IMR-90 (cell line): ENCODE measurements around the gene LIMCH1. TPM values are rescaled to one million over a fixed set of nuclear protein-coding genes. Genes with fewer than 3 reads are reported as not detected.

Experiments used
- ATAC-seq: fragments of 200-7000 bp; cut with Tn5 transposase; 2 replicates; pipeline ENCODE4 v1.9.1; 2020; ENCODE audit warnings: low read depth, mild to moderate bottlenecking, moderate library complexity
- BruUV-seq: library from RNA; stranded (reverse); fragments of 400-500 nt; replicated peaks from 2 replicates; lab custom pipeline; 2021; lab: Mats Ljungman, UMichigan
- CTCF ChIA-PET: fragments of 300-600 bp; formaldehyde crosslinking; extraction: SDS; loops from one replicate; lab custom pipeline; 2021; ENCODE audit warnings: antibody characterized with exemption; lab: Yijun Ruan, JAX
- POLR2A ChIA-PET: fragments of 300-600 bp; sonication (Branson Sonifier 250); formaldehyde crosslinking; loops from one replicate; lab custom pipeline; 2022; ENCODE audit warnings: antibody characterized with exemption; ENCODE audit not compliant: unreplicated experiment; lab: Charles Lee
- DNase-seq: peaks from one replicate; pipeline ENCODE4 v3.0.0; 2013
- H2AFZ ChIP-seq: replicated peaks from 2 replicates; pipeline ENCODE3; 2013; ENCODE audit warnings: low read length, mild to moderate bottlenecking; ENCODE audit not compliant: poor library complexity
- H2AK5ac ChIP-seq: 2 replicates; pipeline ENCODE4 v1.6.1; 2013; ENCODE audit warnings: low read depth, low read length, inconsistent platforms
- H2AK9ac ChIP-seq: replicated peaks from 2 replicates; pipeline ENCODE3; 2013; ENCODE audit warnings: mild to moderate bottlenecking, low read depth, low read length, moderate library complexity; ENCODE audit not compliant: poor library complexity
- H2BK120ac ChIP-seq: 2 replicates; pipeline ENCODE4 v1.6.1; 2013; ENCODE audit warnings: low read depth, low read length, inconsistent platforms
- H2BK15ac ChIP-seq: 3 replicates; pipeline ENCODE4 v1.6.1; 2013; ENCODE audit warnings: low read depth, low read length, inconsistent platforms
- H2BK20ac ChIP-seq: 2 replicates; pipeline ENCODE4 v1.6.1; 2013; ENCODE audit warnings: low read depth, mild to moderate bottlenecking, inconsistent platforms, low read length, moderate library complexity
- H2BK5ac ChIP-seq: 2 replicates; pipeline ENCODE4 v1.6.1; 2013; ENCODE audit warnings: mild to moderate bottlenecking, low read depth, low read length, inconsistent platforms; ENCODE audit not compliant: poor library complexity, severe bottlenecking
- H3K14ac ChIP-seq: replicated peaks from 2 replicates; pipeline ENCODE4 v1.6.1; 2013; ENCODE audit warnings: low read depth, low read length, inconsistent platforms
- H3K18ac ChIP-seq: 2 replicates; pipeline ENCODE4 v1.6.1; 2013; ENCODE audit warnings: low read depth, low read length, control low read depth
- H3K23ac ChIP-seq: 2 replicates; pipeline ENCODE4 v1.6.1; 2013; ENCODE audit warnings: low read depth, low read length, inconsistent platforms
- H3K27ac ChIP-seq: 2 replicates; pipeline ENCODE4 v1.5.1; 2013; ENCODE audit warnings: mild to moderate bottlenecking, control low read depth, low read length; ENCODE audit not compliant: insufficient read depth
- H3K27me3 ChIP-seq: 2 replicates; pipeline ENCODE4 v1.6.1; 2013; ENCODE audit warnings: low read length; ENCODE audit not compliant: control insufficient read depth, insufficient read depth
- H3K36me3 ChIP-seq: 2 replicates; pipeline ENCODE4 v1.6.1; 2013; ENCODE audit warnings: low read length, mixed read lengths; ENCODE audit not compliant: control insufficient read depth, insufficient read depth
- H3K4ac ChIP-seq: 2 replicates; pipeline ENCODE4 v1.6.1; 2013; ENCODE audit warnings: low read depth, low read length, inconsistent platforms
- H3K4me1 ChIP-seq: 2 replicates; pipeline ENCODE4 v1.6.1; 2013; ENCODE audit warnings: low read length, mixed read lengths; ENCODE audit not compliant: control insufficient read depth, insufficient read depth
- H3K4me2 ChIP-seq: 2 replicates; pipeline ENCODE4 v1.6.1; 2013; ENCODE audit warnings: low read depth, mild to moderate bottlenecking, control low read depth, low read length, moderate library complexity
- H3K4me3 ChIP-seq: 2 replicates; pipeline ENCODE4 v1.5.1; 2013; ENCODE audit warnings: low read depth, mild to moderate bottlenecking, control low read depth, low read length, moderate library complexity; ENCODE audit not compliant: insufficient read depth
- H3K56ac ChIP-seq: 2 replicates; pipeline ENCODE4 v1.6.1; 2013; ENCODE audit warnings: low read length, inconsistent platforms; ENCODE audit not compliant: insufficient read depth; ENCODE audit errors: extremely low read depth
- H3K79me1 ChIP-seq, 2 experiments: 2 replicates each; pipeline ENCODE4 v1.6.1; 2013; ENCODE audit warnings: low read length in 2 of 2, inconsistent platforms in 1 of 2, low read depth in 1 of 2
- H3K9ac ChIP-seq: 2 replicates; pipeline ENCODE4 v1.6.1; 2013; ENCODE audit warnings: low read depth, low read length, control low read depth
- H3K9me1 ChIP-seq: 2 replicates; pipeline ENCODE4 v1.6.1; 2013; ENCODE audit warnings: low read length, inconsistent platforms; ENCODE audit not compliant: insufficient read depth
- H3K9me3 ChIP-seq: 2 replicates; pipeline ENCODE4 v1.6.1; 2013; ENCODE audit warnings: low read length; ENCODE audit not compliant: control insufficient read depth, insufficient read depth
- H4K20me1 ChIP-seq: 2 replicates; pipeline ENCODE4 v1.6.1; 2013; ENCODE audit warnings: low read length, inconsistent platforms; ENCODE audit not compliant: insufficient read depth
- H4K5ac ChIP-seq: 2 replicates; pipeline ENCODE4 v1.6.1; 2013; ENCODE audit warnings: mild to moderate bottlenecking, low read depth, low read length, control low read depth
- H4K8ac ChIP-seq, 2 experiments: 2 replicates each; pipeline ENCODE4 v1.6.1; 2013; ENCODE audit warnings: low read depth in 2 of 2, low read length in 2 of 2, control low read depth in 1 of 2, inconsistent platforms in 1 of 2
- H4K91ac ChIP-seq: 2 replicates; pipeline ENCODE4 v1.6.1; 2013; ENCODE audit warnings: low read depth, low read length, inconsistent platforms; ENCODE audit not compliant: insufficient read depth
- BHLHE40 ChIP-seq: fragments of 150-350 bp; IDR thresholded peaks from 2 replicates; pipeline ENCODE4 v1.6.1; 2016; ENCODE audit warnings: mild to moderate bottlenecking, low read depth, low read length
- CEBPB ChIP-seq: IDR thresholded peaks from 2 replicates; pipeline ENCODE4 v1.6.1; 2012; ENCODE audit warnings: low read depth, low read length, improper control_type of control experiment
- CHD1 ChIP-seq: IDR thresholded peaks from 2 replicates; pipeline ENCODE4 v1.6.1; 2012; ENCODE audit warnings: low read depth, low read length, improper control_type of control experiment
- CTCF ChIP-seq: conservative IDR thresholded peaks from 2 replicates; pipeline ENCODE4 v1.5.1; 2012; ENCODE audit warnings: mild to moderate bottlenecking, low read depth, low read length, improper control_type of control experiment
- ELK1 ChIP-seq: fragments of 150-350 bp; IDR thresholded peaks from 2 replicates; pipeline ENCODE4 v1.6.1; 2016; ENCODE audit warnings: low read depth, mild to moderate bottlenecking, low read length, moderate library complexity, borderline replicate concordance
- FOS ChIP-seq: fragments of 150-350 bp; IDR thresholded peaks from 2 replicates; pipeline ENCODE4 v1.6.1; 2016; ENCODE audit warnings: low read depth, low read length
- MAFK ChIP-seq: IDR thresholded peaks from 2 replicates; pipeline ENCODE4 v1.6.1; 2012; ENCODE audit warnings: low read depth, low read length, improper control_type of control experiment
- MAZ ChIP-seq: IDR thresholded peaks from 2 replicates; pipeline ENCODE4 v1.6.1; 2012; ENCODE audit warnings: low read depth, mild to moderate bottlenecking, low read length, improper control_type of control experiment, moderate library complexity, borderline replicate concordance
- NFE2L2 ChIP-seq: fragments of 150-350 bp; IDR thresholded peaks from 2 replicates; pipeline ENCODE4 v1.6.1; 2016; ENCODE audit warnings: low read depth, mild to moderate bottlenecking, low read length
- POLR2A ChIP-seq: IDR thresholded peaks from 2 replicates; pipeline ENCODE4 v1.6.1; 2012; ENCODE audit warnings: mild to moderate bottlenecking, low read depth, low read length
- RAD21 ChIP-seq: IDR thresholded peaks from 2 replicates; pipeline ENCODE4 v1.6.1; 2012; ENCODE audit warnings: low read length, improper control_type of control experiment
- RCOR1 ChIP-seq: IDR thresholded peaks from 2 replicates; pipeline ENCODE4 v1.6.1; 2012; ENCODE audit warnings: mild to moderate bottlenecking, low read length, improper control_type of control experiment; ENCODE audit not compliant: insufficient replicate concordance
- SMC3 ChIP-seq: fragments of 150-350 bp; IDR thresholded peaks from 2 replicates; pipeline ENCODE4 v1.6.1; 2016; ENCODE audit warnings: low read depth, mild to moderate bottlenecking, antibody characterized with exemption, low read length, moderate library complexity
- WGBS, 2 experiments: methylation state at CpG; one replicate each; pipeline versions ENCODE4 v1.1.5 to v1.1.7; 2013; ENCODE audit warnings: missing lambda C conversion rate in 2 of 2; ENCODE audit not compliant: insufficient read length in 1 of 2; ENCODE audit errors: extremely low coverage in 2 of 2; 5-methylcytosine and 5-hydroxymethylcytosine counted together
- dilution Hi-C: fragments of 300-500 bp; cut with HindIII; formaldehyde crosslinking; loops from one replicate; pipeline ENCODE4 v1.14.3; 2018; ENCODE audit warnings: low sequenced_read_pairs; ENCODE audit not compliant: unreplicated experiment
- in situ Hi-C: fragments of 300-500 bp; cut with MboI; formaldehyde crosslinking; loops from 3 replicates; pipeline ENCODE4 v1.14.3; 2019; ENCODE audit warnings: low sequenced_read_pairs, inconsistent platforms, mixed read lengths
- intact Hi-C: fragments of 100-400 bp; cut with micrococcal nuclease; formaldehyde crosslinking; loops from 2 replicates; pipeline ENCODE4 v1.10.0; 2022
- polyA plus RNA-seq, 3 experiments: library from polyadenylated mRNA; depleted of rRNA; stranded (reverse); fragments of >200 nt; gene quantifications; 2 replicates each; pipeline ENCODE4 v1.2.3, GENCODE V29; 2012; ENCODE audit warnings: low replicate concordance in 1 of 3
- total RNA-seq: library from RNA; depleted of rRNA; stranded (reverse); fragments of >200 nt; gene quantifications from 2 replicates; pipeline ENCODE4 v1.2.3, GENCODE V29; 2012

Gene LIMCH1
- total and polyA plus RNA-seq, 2 of the 4 experiments (the other 2 are of a cell fraction), result 0.89 to 2.9 TPM

- H3K36me3 ChIP-seq, result no peaks in the 10 kb centered on the region
- no peak overlapping the region for H3K27ac ChIP-seq
- no peaks in the 10 kb centered on the region for H3K9me3 ChIP-seq
- H2BK15ac ChIP-seq, result no peak overlapping the region
- H3K4me3 ChIP-seq, result no peak overlapping the region
- no peak overlapping the region for H3K23ac ChIP-seq
- no peak overlapping the region for H2BK120ac ChIP-seq
- WGBS, 2 experiments, result no CpG with 5 or more reads among the region's 4 CpGs
- no peak overlapping the region for H3K9ac ChIP-seq
- no peak overlapping the region for H3K18ac ChIP-seq
- H3K4me2 ChIP-seq, result no peak overlapping the region
- H4K91ac ChIP-seq, result no peak overlapping the region
- H3K4ac ChIP-seq, result no peak overlapping the region
- no peak overlapping the region for H3K14ac ChIP-seq
- no peak overlapping the region for H2AFZ ChIP-seq
- no peak overlapping the region for H4K8ac ChIP-seq
- H3K4me1 ChIP-seq, result no peaks in the 10 kb centered on the region
- H2BK5ac ChIP-seq, result no peak overlapping the region
- CTCF ChIA-PET, result no interaction called here
- H3K79me1 ChIP-seq, result no peaks in the 10 kb centered on the region
- no peaks in the 10 kb centered on the region for H3K9me1 ChIP-seq
- no peak overlapping the region for H4K5ac ChIP-seq
- no peak for DNase-seq
- intact Hi-C loops, result no loop called here
- no peak for TF ChIP-seq BHLHE40
- no peak for TF ChIP-seq MAFK
- TF ChIP-seq POLR2A, result no peak
- no peak for TF ChIP-seq CTCF
- TF ChIP-seq FOS, result no peak
- TF ChIP-seq CEBPB, result no peak
- no peak for TF ChIP-seq RCOR1
- TF ChIP-seq RAD21, result no peak
- no peak for TF ChIP-seq ELK1
- no peak for TF ChIP-seq NFE2L2
- no peak for TF ChIP-seq MAZ
- no peak for TF ChIP-seq SMC3
- no peak for TF ChIP-seq CHD1
- BruUV-seq, result no TSS peak
- in situ Hi-C loops, result no loop called here
- H3K56ac ChIP-seq, result no peak overlapping the region
- POLR2A ChIA-PET, result no interaction called here
- H3K27me3 ChIP-seq, result no peaks in the 10 kb centered on the region
- H2AK5ac ChIP-seq, result no peak overlapping the region
- dilution Hi-C loops, result no loop called here
- H2AK9ac ChIP-seq, result no peak overlapping the region
- H4K20me1 ChIP-seq, result no peaks in the 10 kb centered on the region
- no peak for ATAC-seq
- no peak overlapping the region for H2BK20ac ChIP-seq
Observed at GRCh38 chr4:41517121-41517520, 20.8 kb upstream of the LIMCH1 start.
